Cardiac muscle cell (in vitro differentiated cells and primary cell): ENCODE data around the gene KRT27. TPM values are rescaled to one million over a fixed set of nuclear protein-coding genes. Genes with fewer than 3 reads are reported as not detected.

Source experiments
- DNase-seq, 2 donors: peaks; one replicate each; pipeline versions ENCODE4 v3.0.0 to v3.0.0-alpha.2; 2010 to 2017; ENCODE audit warnings: low read depth in 1 of 2, low spot score in 1 of 2
- H3K27ac ChIP-seq: fragments of 200-600 bp; sonication (generic); 2 replicates; pipeline ENCODE4 v1.5.1; 2016
- H3K27me3 ChIP-seq: fragments of 200-600 bp; sonication (generic); 2 replicates; pipeline ENCODE4 v1.6.0; 2016; ENCODE audit warnings: control low read depth
- H3K36me3 ChIP-seq: fragments of 200-600 bp; sonication (generic); 2 replicates; pipeline ENCODE4 v1.5.1; 2016; ENCODE audit warnings: control low read depth
- H3K4me1 ChIP-seq: fragments of 200-600 bp; sonication (generic); 2 replicates; pipeline ENCODE4 v1.8.1; 2017; ENCODE audit warnings: low read depth, mild to moderate bottlenecking, mixed run types
- H3K4me3 ChIP-seq: fragments of 200-600 bp; sonication (generic); 2 replicates; pipeline ENCODE4 v1.5.1; 2016; ENCODE audit warnings: mild to moderate bottlenecking
- H3K9me3 ChIP-seq: fragments of 200-600 bp; sonication (generic); 2 replicates; pipeline ENCODE4 v1.5.1; 2017; ENCODE audit warnings: low read depth, mild to moderate bottlenecking, control low read depth
- polyA plus RNA-seq: library from polyadenylated mRNA; unstranded; fragments of >200 nt; fragmentation: Nextera tagmentation; extraction: Ambion mirVana; gene quantifications from 2 replicates; pipeline ENCODE4 v1.2.1, GENCODE V29; 2016
- total RNA-seq: library from RNA; depleted of rRNA; stranded (reverse); fragments of >200 nt; gene quantifications from 2 replicates; pipeline ENCODE4 v1.2.3, GENCODE V29; 2016
- TF ChIP-seq, protein P1 (sequence below): IDR thresholded peaks from 2 replicates; pipeline ENCODE4 v1.5.1; 2012; ENCODE audit warnings: low read depth, mild to moderate bottlenecking, low read length

Gene KRT27
- total and polyA plus RNA-seq, 2 experiments from 2014 or later, result not detected

DNA sequence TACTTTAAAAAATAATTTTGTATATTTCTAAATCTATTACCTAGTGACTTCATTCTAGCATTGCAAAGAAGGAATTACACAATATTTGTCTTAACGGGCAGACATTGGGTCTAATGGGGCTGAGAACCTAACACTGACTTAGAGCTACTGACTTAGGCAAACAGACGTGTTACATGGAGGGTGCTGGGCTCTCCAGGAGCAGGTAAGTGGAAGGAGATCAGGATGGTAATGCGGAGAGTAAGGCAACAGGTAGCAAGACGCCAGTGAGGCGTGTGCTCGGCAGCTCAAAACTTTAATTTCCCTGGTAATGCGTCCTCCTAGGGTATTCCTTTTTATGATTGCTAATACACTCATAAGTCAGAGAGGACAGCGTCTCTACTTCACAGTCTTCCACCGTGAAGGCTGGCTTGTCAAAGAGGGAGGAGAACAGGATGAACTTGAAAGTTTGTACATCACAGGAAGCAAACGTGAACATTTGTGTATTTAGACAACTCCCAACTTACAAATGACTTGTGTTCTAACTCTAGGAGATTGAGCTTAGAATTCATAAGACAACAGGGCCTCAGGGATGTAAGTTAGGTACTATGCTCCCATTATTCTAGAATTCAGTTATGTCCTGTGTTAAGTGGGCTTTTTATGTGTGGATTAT, 12.8 kb upstream of the KRT27 start:
- no peak for DNase-seq
- Histone ChIP-seq H3K36me3 (no peaks in the 10 kb centered on the region), H3K4me1 (no peaks in the 10 kb centered on the region), H3K9me3 (no peaks in the 10 kb centered on the region), H3K4me3 (no peak overlapping the region), H3K27ac (no peak overlapping the region), H3K27me3 (peaks cover 36% of the 10 kb centered on the region)
- TF ChIP-seq, protein P1, sequence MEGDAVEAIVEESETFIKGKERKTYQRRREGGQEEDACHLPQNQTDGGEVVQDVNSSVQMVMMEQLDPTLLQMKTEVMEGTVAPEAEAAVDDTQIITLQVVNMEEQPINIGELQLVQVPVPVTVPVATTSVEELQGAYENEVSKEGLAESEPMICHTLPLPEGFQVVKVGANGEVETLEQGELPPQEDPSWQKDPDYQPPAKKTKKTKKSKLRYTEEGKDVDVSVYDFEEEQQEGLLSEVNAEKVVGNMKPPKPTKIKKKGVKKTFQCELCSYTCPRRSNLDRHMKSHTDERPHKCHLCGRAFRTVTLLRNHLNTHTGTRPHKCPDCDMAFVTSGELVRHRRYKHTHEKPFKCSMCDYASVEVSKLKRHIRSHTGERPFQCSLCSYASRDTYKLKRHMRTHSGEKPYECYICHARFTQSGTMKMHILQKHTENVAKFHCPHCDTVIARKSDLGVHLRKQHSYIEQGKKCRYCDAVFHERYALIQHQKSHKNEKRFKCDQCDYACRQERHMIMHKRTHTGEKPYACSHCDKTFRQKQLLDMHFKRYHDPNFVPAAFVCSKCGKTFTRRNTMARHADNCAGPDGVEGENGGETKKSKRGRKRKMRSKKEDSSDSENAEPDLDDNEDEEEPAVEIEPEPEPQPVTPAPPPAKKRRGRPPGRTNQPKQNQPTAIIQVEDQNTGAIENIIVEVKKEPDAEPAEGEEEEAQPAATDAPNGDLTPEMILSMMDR, result no peak

DNA sequence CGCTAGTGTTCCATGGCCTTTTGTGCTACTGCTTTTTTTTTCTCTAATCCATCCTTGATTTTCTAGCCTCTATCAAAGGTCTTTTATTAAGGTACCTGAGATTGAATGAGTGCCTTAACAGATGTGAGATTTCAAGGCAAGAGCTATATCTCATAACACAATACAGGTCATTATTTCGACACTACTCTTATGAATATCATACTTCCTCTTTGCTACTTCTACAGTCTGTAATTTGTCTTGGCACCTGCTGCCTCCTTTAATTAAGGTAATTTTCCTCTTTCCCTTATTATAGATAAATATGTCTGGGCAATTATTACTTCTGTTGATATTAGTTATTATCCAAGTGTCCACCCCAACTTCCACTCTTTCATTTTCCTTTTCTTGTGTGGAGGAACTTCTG, 12.1 kb upstream of the KRT27 start:
- TF ChIP-seq, protein P1, result no peak
- no peaks in the 10 kb centered on the region for H3K9me3 ChIP-seq
- no peaks in the 10 kb centered on the region for H3K36me3 ChIP-seq
- H3K27ac ChIP-seq, result no peak overlapping the region
- no peak overlapping the region for H3K4me3 ChIP-seq
- no peaks in the 10 kb centered on the region for H3K4me1 ChIP-seq
- peaks cover 29% of the 10 kb centered on the region for H3K27me3 ChIP-seq
- no peak for DNase-seq

DNA sequence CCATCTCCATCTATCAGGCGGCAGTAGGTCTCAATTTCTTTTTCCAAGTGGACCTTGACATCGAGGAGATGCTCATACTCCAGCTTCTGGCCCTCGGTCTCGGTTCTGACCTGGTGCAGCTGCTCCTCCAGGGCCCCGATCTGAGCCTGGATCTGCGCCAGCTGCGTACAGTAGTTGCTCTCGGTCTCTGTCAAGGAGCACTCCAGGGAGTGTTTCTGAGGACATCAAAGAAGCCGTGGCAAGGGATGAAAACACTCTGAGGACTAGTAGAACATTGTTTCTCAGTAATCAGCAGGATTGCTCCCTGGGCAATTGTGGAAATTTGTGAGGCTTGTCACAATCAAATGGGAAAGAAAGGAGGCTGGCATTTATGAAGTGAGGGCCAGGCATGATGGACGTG, 11.5 kb upstream of the KRT27 start:
- no peak overlapping the region for H3K4me3 ChIP-seq
- H3K27ac ChIP-seq, result no peak overlapping the region
- H3K36me3 ChIP-seq, result no peaks in the 10 kb centered on the region
- TF ChIP-seq, protein P1, result no peak
- H3K9me3 ChIP-seq, result no peaks in the 10 kb centered on the region
- peaks cover 25% of the 10 kb centered on the region for H3K27me3 ChIP-seq
- no peak for DNase-seq
- no peaks in the 10 kb centered on the region for H3K4me1 ChIP-seq

DNA sequence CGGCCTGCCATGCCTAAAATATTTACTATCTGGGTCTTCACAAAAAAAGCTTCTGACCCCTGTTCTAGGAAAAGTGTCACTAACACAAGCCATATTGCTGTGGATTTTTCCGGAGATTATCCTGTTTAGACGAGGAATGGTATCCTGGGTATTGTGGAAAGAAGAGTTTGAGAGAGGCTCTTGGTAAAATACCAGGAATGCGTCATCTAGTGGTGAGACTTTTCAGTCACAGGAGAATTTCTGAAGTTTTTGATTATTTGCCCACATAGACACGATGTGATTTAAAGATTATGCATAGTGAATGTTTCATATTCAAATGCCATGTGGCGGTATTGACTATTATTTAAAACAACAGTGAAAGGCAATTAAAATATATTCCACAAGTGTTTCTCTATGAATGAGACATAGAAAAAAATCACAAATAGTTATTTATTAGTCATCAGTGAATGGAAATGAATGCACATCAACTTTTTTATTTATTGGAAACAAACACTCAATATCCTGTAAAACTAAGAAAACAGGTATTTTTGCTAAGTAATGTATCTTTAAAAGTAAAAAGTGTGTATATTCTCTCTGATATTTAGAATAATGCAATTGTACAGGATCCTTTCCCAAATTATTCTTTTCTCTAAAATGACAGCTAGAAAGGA, 9.6 kb upstream of the KRT27 start:
- H3K4me3 ChIP-seq, result no peak overlapping the region
- TF ChIP-seq, protein P1, result peak; percentile 71
- no peak overlapping the region for H3K27ac ChIP-seq
- H3K36me3 ChIP-seq, result no peaks in the 10 kb centered on the region
- no peaks in the 10 kb centered on the region for H3K4me1 ChIP-seq
- peak; percentile 40 to 62 for DNase-seq
- no peaks in the 10 kb centered on the region for H3K9me3 ChIP-seq
- peaks cover 17% of the 10 kb centered on the region for H3K27me3 ChIP-seq

DNA sequence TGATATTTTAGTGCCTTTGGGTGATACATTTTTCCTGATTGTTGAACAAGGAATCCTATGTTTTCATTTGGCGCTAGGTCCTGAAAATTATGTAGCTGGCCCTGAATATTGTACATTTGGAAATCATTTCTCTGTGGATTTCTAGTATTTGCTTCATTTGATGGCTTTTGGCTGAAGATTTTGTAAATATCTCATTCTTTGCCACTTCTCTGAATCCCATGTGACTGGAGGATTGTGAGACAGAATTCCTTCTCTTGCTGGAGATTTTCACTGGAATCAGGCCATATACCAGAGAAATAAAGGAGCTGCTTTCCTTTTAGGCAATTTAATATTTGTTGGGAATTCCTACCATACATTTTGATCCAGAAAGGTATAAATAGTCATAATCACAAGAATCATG, 8.8 kb upstream of the KRT27 start:
- Histone ChIP-seq H3K27me3 (peaks cover 14% of the 10 kb centered on the region), H3K4me3 (no peak overlapping the region), H3K27ac (no peak overlapping the region), H3K9me3 (no peaks in the 10 kb centered on the region), H3K36me3 (no peaks in the 10 kb centered on the region), H3K4me1 (no peaks in the 10 kb centered on the region)
- TF ChIP-seq, protein P1, result no peak
- no peak for DNase-seq
